Gastroesophageal sphincter (tissue), 3 donors: ENCODE results near the gene UFM1.

Experiments
- EP300 ChIP-seq: sonication (generic); formaldehyde crosslinking; IDR thresholded peaks from one replicate; pipeline ENCODE4 v1.6.1; 2017; ENCODE audit warnings: antibody characterized with exemption, mild to moderate bottlenecking
- POLR2A ChIP-seq, 2 donors: fragments of 450-650 bp; IDR thresholded peaks; one replicate each; pipeline ENCODE4 v1.6.1; 2017; ENCODE audit warnings: antibody characterized with exemption in 2 of 2, mild to moderate bottlenecking in 2 of 2, moderate library complexity in 1 of 2
- POLR2AphosphoS5 ChIP-seq: sonication (generic); formaldehyde crosslinking; IDR thresholded peaks from one replicate; pipeline ENCODE4 v1.6.1; 2017; ENCODE audit warnings: antibody characterized with exemption
- TF ChIP-seq, protein P1 (sequence below), 4 experiments: fragments of 200-600 bp in 2 of 4; fragments of 450-650 bp in 2 of 4; sonication (generic) in 1 of 4; IDR thresholded peaks; one replicate each; pipeline ENCODE4 v1.5.1; 2017 to 2019; ENCODE audit warnings: antibody characterized with exemption in 4 of 4, mild to moderate bottlenecking in 2 of 4, moderate library complexity in 2 of 4

DNA sequence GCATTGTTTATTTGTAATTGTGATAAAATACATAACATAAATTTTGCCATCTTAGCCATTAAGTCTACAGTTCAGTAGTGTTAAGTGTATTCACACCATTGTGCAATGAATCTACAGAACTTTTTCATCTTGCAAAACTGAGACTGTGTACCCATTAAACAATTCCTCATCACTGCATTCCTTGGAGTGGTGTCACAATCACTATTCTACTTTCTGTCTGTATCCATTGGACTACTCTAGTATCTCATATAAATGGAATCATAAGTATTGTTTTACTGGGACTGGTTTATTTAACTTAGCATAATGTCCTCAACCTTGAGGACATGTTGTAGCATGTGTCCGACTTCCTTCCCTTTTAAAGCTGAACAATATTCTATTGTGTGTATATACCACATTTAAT, 36.8 kb downstream of the UFM1 start:
- TF ChIP-seq POLR2AphosphoS5, result no peak
- TF ChIP-seq, protein P1, sequence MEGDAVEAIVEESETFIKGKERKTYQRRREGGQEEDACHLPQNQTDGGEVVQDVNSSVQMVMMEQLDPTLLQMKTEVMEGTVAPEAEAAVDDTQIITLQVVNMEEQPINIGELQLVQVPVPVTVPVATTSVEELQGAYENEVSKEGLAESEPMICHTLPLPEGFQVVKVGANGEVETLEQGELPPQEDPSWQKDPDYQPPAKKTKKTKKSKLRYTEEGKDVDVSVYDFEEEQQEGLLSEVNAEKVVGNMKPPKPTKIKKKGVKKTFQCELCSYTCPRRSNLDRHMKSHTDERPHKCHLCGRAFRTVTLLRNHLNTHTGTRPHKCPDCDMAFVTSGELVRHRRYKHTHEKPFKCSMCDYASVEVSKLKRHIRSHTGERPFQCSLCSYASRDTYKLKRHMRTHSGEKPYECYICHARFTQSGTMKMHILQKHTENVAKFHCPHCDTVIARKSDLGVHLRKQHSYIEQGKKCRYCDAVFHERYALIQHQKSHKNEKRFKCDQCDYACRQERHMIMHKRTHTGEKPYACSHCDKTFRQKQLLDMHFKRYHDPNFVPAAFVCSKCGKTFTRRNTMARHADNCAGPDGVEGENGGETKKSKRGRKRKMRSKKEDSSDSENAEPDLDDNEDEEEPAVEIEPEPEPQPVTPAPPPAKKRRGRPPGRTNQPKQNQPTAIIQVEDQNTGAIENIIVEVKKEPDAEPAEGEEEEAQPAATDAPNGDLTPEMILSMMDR (IDR thresholded peaks at IDR 0.05), result no peak
- no peak for TF ChIP-seq POLR2A (IDR thresholded peaks at IDR 0.05)
- TF ChIP-seq EP300, result no peak
